Stimulated activated CD4-positive, alpha-beta T cell treated with anti-CD3 and anti-CD28 coated beads, Interleukin-4, amount 100 ng/mL, for 1 hour (primary cell): ENCODE measurements around the gene COX10.
"Not testable (repeated sequence)": the region's sequence is repeated elsewhere in the genome, so short reads cannot be mapped to it uniquely, and the experiment has no call there.

Experiments
- DNase-seq: peaks from one replicate; pipeline ENCODE4 v3.0.0-alpha.2; 2020

Gene COX10

GRCh38 chr17:14125518-14126137 lies 56.3 kb downstream of the COX10 start:
- no peak for DNase-seq

GRCh38 chr17:14133104-14133503 lies 63.8 kb downstream of the COX10 start:
- no peak for DNase-seq

- DNase-seq: no peak
Observed at GRCh38 chr17:14134456-14134855, 65.2 kb downstream of the COX10 start.

- DNase-seq: no peak
Observed at GRCh38 chr17:14135906-14136590, 66.7 kb downstream of the COX10 start.

GRCh38 chr17:14138649-14139048 lies 69.3 kb downstream of the COX10 start:
- no peak for DNase-seq

- DNase-seq: no peak
Observed at GRCh38 chr17:14143688-14144087, 74.4 kb downstream of the COX10 start.

GRCh38 chr17:14144508-14144907 lies 75.2 kb downstream of the COX10 start:
- no peak for DNase-seq

- no peak for DNase-seq
Observed at GRCh38 chr17:14149751-14150150, 80.4 kb downstream of the COX10 start.

GRCh38 chr17:14150619-14151018 lies 81.3 kb downstream of the COX10 start:
- no peak for DNase-seq

GRCh38 chr17:14152721-14153120 lies 83.4 kb downstream of the COX10 start:
- DNase-seq: no peak

- no peak for DNase-seq
Observed at GRCh38 chr17:14153374-14153773, 84.1 kb downstream of the COX10 start.

GRCh38 chr17:14156689-14157088 lies 87.4 kb downstream of the COX10 start:
- DNase-seq: no peak

GRCh38 chr17:14157822-14158221 lies 88.5 kb downstream of the COX10 start:
- no peak for DNase-seq

- no peak for DNase-seq
Observed at GRCh38 chr17:14158707-14159106, 89.4 kb downstream of the COX10 start.

- DNase-seq: no peak
Observed at GRCh38 chr17:14161419-14161818, 92.1 kb downstream of the COX10 start.

GRCh38 chr17:14165616-14166015 lies 96.3 kb downstream of the COX10 start:
- DNase-seq: no peak

GRCh38 chr17:14167831-14168230 lies 98.5 kb downstream of the COX10 start:
- not testable (repeated sequence) for DNase-seq

GRCh38 chr17:14168582-14168981 lies 99.3 kb downstream of the COX10 start:
- no peak for DNase-seq

GRCh38 chr17:14169287-14169686 lies 100.0 kb downstream of the COX10 start:
- DNase-seq: no peak

- no peak for DNase-seq
Observed at GRCh38 chr17:14169901-14170300, 100.6 kb downstream of the COX10 start.

- DNase-seq: not testable (repeated sequence)
Observed at GRCh38 chr17:14176989-14177388, 107.7 kb downstream of the COX10 start.

GRCh38 chr17:14177801-14178200 lies 108.5 kb downstream of the COX10 start:
- not testable (repeated sequence) for DNase-seq

GRCh38 chr17:14179951-14180350 lies 110.6 kb downstream of the COX10 start:
- not testable (repeated sequence) for DNase-seq

GRCh38 chr17:14182084-14182483 lies 112.8 kb downstream of the COX10 start:
- DNase-seq: not testable (repeated sequence)

- DNase-seq: not testable (repeated sequence)
Observed at GRCh38 chr17:14184536-14184935, 115.2 kb downstream of the COX10 start.
